NT2/D1 (cell line): ENCODE measurements around the gene ZNF341.

Source experiments
- SUZ12 ChIP-seq: IDR thresholded peaks from 2 replicates; pipeline ENCODE4 v1.6.1; 2011; ENCODE audit not compliant: insufficient read length, insufficient read depth; ENCODE audit errors: extremely low read depth
- YY1 ChIP-seq: IDR thresholded peaks from 2 replicates; pipeline ENCODE4 v1.6.1; 2011; ENCODE audit not compliant: insufficient read length, insufficient read depth
- ZNF274 ChIP-seq: IDR thresholded peaks from 2 replicates; pipeline ENCODE4 v1.6.1; 2011; ENCODE audit warnings: mild to moderate bottlenecking, low read depth, low read length

GRCh38 chr20:33841436-33841799, 109.6 kb downstream of the ZNF341 start:
- no peak for TF ChIP-seq ZNF274
- TF ChIP-seq SUZ12: no peak
- TF ChIP-seq YY1: no peak
